ENCODE results near the gene PAFAH2.
"Not testable (repeated sequence)": the region's sequence is repeated elsewhere in the genome, so short reads cannot be mapped to it uniquely, and the experiment has no call there.

PAFAH2 gene

GRCh38 chr1:25944986-25945385 is 52.9 kb downstream of the PAFAH2 start:
- Histone ChIP-seq H3K27ac (ENCODE audit: low read length) (no peak overlapping the region), H3K4me1 (ENCODE audit: control insufficient read depth in 1 of 2, insufficient read depth in 2 of 2, low read length in 2 of 2) (no peaks in the 10 kb centered on the region), H3K4me3 (ENCODE audit: low read depth in 1 of 2, low read length in 2 of 2) (no peak overlapping the region), H3K9me3 (ENCODE audit: control insufficient read depth in 1 of 2, low read length in 2 of 2) (no peaks in the 10 kb centered on the region), H3K36me3 (ENCODE audit: control insufficient read depth in 1 of 2, insufficient read depth in 2 of 2, low read length in 2 of 2) (no peaks in the 10 kb centered on the region), H3K27me3 (ENCODE audit: low read depth, low read length) (no peaks in the 10 kb centered on the region)

GRCh38 chr1:25943511-25943910 is 54.4 kb downstream of the PAFAH2 start:
- H3K9me3 ChIP-seq (ENCODE audit: control insufficient read depth in 1 of 2, low read length in 2 of 2); H3K4me3 ChIP-seq (ENCODE audit: low read depth in 1 of 2, low read length in 2 of 2); H3K27ac ChIP-seq (ENCODE audit: low read length); H3K4me1 ChIP-seq (ENCODE audit: control insufficient read depth in 1 of 2, insufficient read depth in 2 of 2, low read length in 2 of 2); H3K27me3 ChIP-seq (ENCODE audit: low read depth, low read length); H3K36me3 ChIP-seq (ENCODE audit: control insufficient read depth in 1 of 2, insufficient read depth in 2 of 2, low read length in 2 of 2): not testable (repeated sequence)

- no peaks in the 10 kb centered on the region for H3K4me1 ChIP-seq (ENCODE audit: control insufficient read depth in 1 of 2, insufficient read depth in 2 of 2, low read length in 2 of 2)
- H3K27ac ChIP-seq (ENCODE audit: low read length): no peak overlapping the region
- no peak overlapping the region for H3K4me3 ChIP-seq (ENCODE audit: low read depth in 1 of 2, low read length in 2 of 2)
- no peaks in the 10 kb centered on the region for H3K9me3 ChIP-seq (ENCODE audit: control insufficient read depth in 1 of 2, low read length in 2 of 2)
- no peaks in the 10 kb centered on the region for H3K36me3 ChIP-seq (ENCODE audit: control insufficient read depth in 1 of 2, insufficient read depth in 2 of 2, low read length in 2 of 2)
- H3K27me3 ChIP-seq (ENCODE audit: low read depth, low read length): no peaks in the 10 kb centered on the region
Measured at GRCh38 chr1:25936947-25937346, 60.9 kb downstream of the PAFAH2 start.

DNA sequence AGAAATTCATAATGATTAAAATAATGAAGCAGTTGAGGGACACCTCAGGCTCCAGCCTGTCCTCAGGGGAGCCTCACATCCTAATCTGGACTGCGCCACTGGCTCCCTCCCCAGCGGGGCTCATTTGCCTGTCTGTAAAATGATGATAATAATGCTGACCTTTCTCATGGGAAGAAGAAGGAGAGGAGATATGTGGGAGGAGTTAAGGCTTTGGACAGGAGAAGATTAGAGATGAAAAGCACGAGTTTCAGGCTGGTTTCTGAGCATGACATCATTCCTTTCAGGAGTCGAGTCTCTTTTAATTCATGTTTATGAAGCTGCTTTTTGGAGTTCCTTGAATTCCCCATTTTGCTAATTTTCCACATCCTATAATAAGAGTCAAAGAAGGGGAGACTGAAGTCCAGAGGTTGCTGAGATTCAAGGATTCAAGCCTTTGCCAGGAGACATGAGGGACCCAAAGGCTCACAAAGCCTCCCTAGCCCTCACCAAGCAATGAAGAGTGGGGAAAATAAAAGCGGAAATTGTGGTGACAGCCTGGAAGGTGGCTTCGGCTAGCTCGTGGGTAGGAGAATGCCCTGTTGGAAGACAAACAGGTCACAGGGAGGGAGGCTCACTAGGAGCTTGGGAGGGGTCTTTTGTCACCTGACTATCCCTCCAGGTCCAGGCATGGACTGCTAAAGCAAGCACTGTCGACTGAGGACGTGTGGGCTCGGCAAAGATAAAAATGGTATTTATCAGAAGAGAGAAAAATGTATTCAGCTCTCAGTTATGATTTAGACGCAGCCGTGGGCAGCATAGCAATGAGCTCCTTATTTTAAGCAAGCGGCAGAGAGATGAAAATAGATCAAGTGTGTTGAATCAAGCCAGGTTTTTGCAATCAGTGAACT is 64.1 kb downstream of the PAFAH2 start:
- no peak overlapping the region for H3K27ac ChIP-seq (ENCODE audit: low read length)
- H3K4me3 ChIP-seq (ENCODE audit: low read depth in 1 of 2, low read length in 2 of 2): no peak overlapping the region
- no peaks in the 10 kb centered on the region for H3K4me1 ChIP-seq (ENCODE audit: control insufficient read depth in 1 of 2, insufficient read depth in 2 of 2, low read length in 2 of 2)

GRCh38 chr1:25932811-25933400 is 65.0 kb downstream of the PAFAH2 start:
- not testable (repeated sequence) for H3K9me3 ChIP-seq (ENCODE audit: control insufficient read depth in 1 of 2, low read length in 2 of 2); H3K4me3 ChIP-seq (ENCODE audit: low read depth in 1 of 2, low read length in 2 of 2); H3K27ac ChIP-seq (ENCODE audit: low read length); H3K4me1 ChIP-seq (ENCODE audit: control insufficient read depth in 1 of 2, insufficient read depth in 2 of 2, low read length in 2 of 2); H3K36me3 ChIP-seq (ENCODE audit: control insufficient read depth in 1 of 2, insufficient read depth in 2 of 2, low read length in 2 of 2); H3K27me3 ChIP-seq (ENCODE audit: low read depth, low read length)

More for the DNA sequence above, 64.1 kb downstream of the PAFAH2 start:
- Histone ChIP-seq H3K36me3 (ENCODE audit: control insufficient read depth in 1 of 2, insufficient read depth in 2 of 2, low read length in 2 of 2) (no peaks in the 10 kb centered on the region), H3K27me3 (ENCODE audit: low read depth, low read length) (no peaks in the 10 kb centered on the region), H3K9me3 (ENCODE audit: control insufficient read depth in 1 of 2, low read length in 2 of 2) (no peaks in the 10 kb centered on the region)

- H3K4me1 ChIP-seq (ENCODE audit: control insufficient read depth in 1 of 2, insufficient read depth in 2 of 2, low read length in 2 of 2): no peaks in the 10 kb centered on the region
- H3K27me3 ChIP-seq (ENCODE audit: low read depth, low read length): no peaks in the 10 kb centered on the region
- no peak overlapping the region for H3K4me3 ChIP-seq (ENCODE audit: low read depth in 1 of 2, low read length in 2 of 2)
- H3K27ac ChIP-seq (ENCODE audit: low read length): no peak overlapping the region
- no peaks in the 10 kb centered on the region for H3K9me3 ChIP-seq (ENCODE audit: control insufficient read depth in 1 of 2, low read length in 2 of 2)
- no peaks in the 10 kb centered on the region for H3K36me3 ChIP-seq (ENCODE audit: control insufficient read depth in 1 of 2, insufficient read depth in 2 of 2, low read length in 2 of 2)
Measured at GRCh38 chr1:25932321-25932720, 65.5 kb downstream of the PAFAH2 start.

GRCh38 chr1:25929016-25929415 is 68.8 kb downstream of the PAFAH2 start:
- H3K36me3 ChIP-seq (ENCODE audit: control insufficient read depth in 1 of 2, insufficient read depth in 2 of 2, low read length in 2 of 2): no peaks in the 10 kb centered on the region
- no peak overlapping the region for H3K27ac ChIP-seq (ENCODE audit: low read length)
- peaks cover 0 to 9% of the 10 kb centered on the region in 2 donors for H3K4me1 ChIP-seq (ENCODE audit: control insufficient read depth in 1 of 2, insufficient read depth in 2 of 2, low read length in 2 of 2)
- no peak overlapping the region for H3K4me3 ChIP-seq (ENCODE audit: low read depth in 1 of 2, low read length in 2 of 2)
- H3K9me3 ChIP-seq (ENCODE audit: control insufficient read depth in 1 of 2, low read length in 2 of 2): no peaks in the 10 kb centered on the region
- H3K27me3 ChIP-seq (ENCODE audit: low read depth, low read length): no peaks in the 10 kb centered on the region

DNA sequence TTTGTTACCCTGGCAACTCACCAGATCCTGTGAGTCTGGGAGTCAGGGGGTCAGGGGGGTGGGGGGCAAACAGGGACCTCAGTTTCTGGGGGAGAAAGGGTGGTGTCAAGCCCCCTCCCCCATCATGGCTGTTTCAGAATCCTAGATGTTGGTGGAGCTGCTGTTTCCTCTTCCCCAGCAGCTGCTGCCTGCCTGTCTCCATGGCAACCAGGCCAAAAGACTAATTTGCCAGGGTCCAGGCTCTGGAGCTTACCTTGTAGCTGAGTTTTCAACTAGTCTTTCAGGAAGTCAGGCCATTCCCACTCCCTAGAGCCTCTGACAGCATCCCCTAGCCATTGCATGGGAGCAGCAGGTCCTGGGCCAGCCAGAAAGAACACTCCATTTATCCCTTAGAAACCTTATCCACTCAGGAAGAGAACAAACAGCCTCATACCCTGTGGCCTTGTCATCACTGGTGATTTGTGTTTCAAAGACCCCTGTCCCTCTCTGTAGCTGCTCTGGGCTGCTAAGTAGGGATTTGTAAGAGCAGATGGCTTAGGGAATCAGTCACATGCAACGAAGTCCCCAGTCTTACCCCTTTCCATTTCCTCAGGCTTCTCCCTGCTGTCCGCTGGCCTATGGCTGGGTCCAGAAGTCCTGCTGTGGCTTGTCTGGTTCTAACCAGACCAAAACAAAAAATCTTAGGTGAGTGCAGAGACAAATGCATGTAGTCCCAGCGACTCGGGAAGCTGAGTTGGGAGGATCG is 70.2 kb downstream of the PAFAH2 start:
- Histone ChIP-seq H3K27me3 (ENCODE audit: low read depth, low read length) (peaks cover 5% of the 10 kb centered on the region), H3K9me3 (ENCODE audit: control insufficient read depth in 1 of 2, low read length in 2 of 2) (no peaks in the 10 kb centered on the region), H3K4me1 (ENCODE audit: control insufficient read depth in 1 of 2, insufficient read depth in 2 of 2, low read length in 2 of 2) (peaks cover 0 to 20% of the 10 kb centered on the region in 2 donors), H3K27ac (ENCODE audit: low read length) (no peak overlapping the region), H3K4me3 (ENCODE audit: low read depth in 1 of 2, low read length in 2 of 2) (no peak overlapping the region), H3K36me3 (ENCODE audit: control insufficient read depth in 1 of 2, insufficient read depth in 2 of 2, low read length in 2 of 2) (no peaks in the 10 kb centered on the region)

DNA sequence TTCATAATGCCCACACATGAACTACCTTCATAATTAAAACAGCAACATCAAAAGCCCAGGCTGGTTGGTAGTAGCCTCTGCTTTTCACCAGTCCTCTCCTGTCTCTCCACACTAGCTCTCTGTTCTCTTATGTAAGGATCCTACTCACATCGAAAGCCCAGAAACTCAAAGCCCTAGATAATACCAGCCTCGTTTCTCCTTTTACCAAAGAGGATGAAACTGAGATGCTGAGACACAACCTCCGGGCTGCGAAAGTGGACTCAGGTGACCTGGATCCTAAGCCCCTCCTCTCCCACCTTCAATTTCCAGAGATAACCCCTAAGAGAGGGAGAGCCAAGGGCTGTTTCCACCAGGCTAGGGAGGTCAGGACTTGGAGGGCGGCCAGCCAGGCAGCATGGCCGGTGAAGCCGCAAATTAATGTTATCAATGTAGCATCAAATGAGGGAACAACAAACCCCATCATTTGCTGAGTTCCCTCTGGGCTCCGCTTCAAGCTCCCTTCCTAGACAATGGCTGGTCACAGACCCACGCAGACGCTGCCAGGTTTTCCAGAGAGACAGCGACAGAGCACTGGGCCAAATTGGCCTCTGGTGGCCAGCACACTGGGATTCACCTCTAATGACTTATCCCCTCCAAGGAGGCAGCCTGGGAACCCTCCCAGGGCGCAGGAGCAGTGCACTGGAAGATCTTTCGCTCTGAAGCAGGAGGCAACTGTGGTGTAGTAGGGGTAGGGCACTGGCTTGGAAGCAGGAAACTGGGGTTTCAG is 70.9 kb downstream of the PAFAH2 start:
- Histone ChIP-seq H3K27me3 (ENCODE audit: low read depth, low read length) (peaks cover 5% of the 10 kb centered on the region), H3K36me3 (ENCODE audit: control insufficient read depth in 1 of 2, insufficient read depth in 2 of 2, low read length in 2 of 2) (no peaks in the 10 kb centered on the region), H3K9me3 (ENCODE audit: control insufficient read depth in 1 of 2, low read length in 2 of 2) (no peaks in the 10 kb centered on the region), H3K4me1 (ENCODE audit: control insufficient read depth in 1 of 2, insufficient read depth in 2 of 2, low read length in 2 of 2) (peaks cover 0 to 27% of the 10 kb centered on the region in 2 donors), H3K27ac (ENCODE audit: low read length) (no peak overlapping the region), H3K4me3 (ENCODE audit: low read depth in 1 of 2, low read length in 2 of 2) (no peak overlapping the region)

GRCh38 chr1:25924454-25924853 is 73.4 kb downstream of the PAFAH2 start:
- H3K4me3 ChIP-seq (ENCODE audit: low read depth in 1 of 2, low read length in 2 of 2): no peak overlapping the region
- H3K9me3 ChIP-seq (ENCODE audit: control insufficient read depth in 1 of 2, low read length in 2 of 2): no peaks in the 10 kb centered on the region
- H3K4me1 ChIP-seq (ENCODE audit: control insufficient read depth in 1 of 2, insufficient read depth in 2 of 2, low read length in 2 of 2): peaks cover 0 to 27% of the 10 kb centered on the region in 2 donors
- peaks cover 5% of the 10 kb centered on the region for H3K27me3 ChIP-seq (ENCODE audit: low read depth, low read length)
- no peaks in the 10 kb centered on the region for H3K36me3 ChIP-seq (ENCODE audit: control insufficient read depth in 1 of 2, insufficient read depth in 2 of 2, low read length in 2 of 2)
- no peak overlapping the region for H3K27ac ChIP-seq (ENCODE audit: low read length)
